Natural killer cell (primary cell): ENCODE data around the gene CGB5. TPM values are rescaled to one million over a fixed set of nuclear protein-coding genes. Genes with fewer than 3 reads are reported as not detected.

Experiments used
- ATAC-seq, 3 donors: fragments of 150-1000 bp in 2 of 3; fragments of 200-7000 bp in 1 of 3; cut with Tn5 transposase; 1 replicate in 1 of 3; 2 replicates in 2 of 3; pipeline ENCODE4 v1.10.0; 2021; ENCODE audit warnings: mild to moderate bottlenecking in 2 of 3, moderate library complexity in 2 of 3
- DNase-seq, 2 donors: peaks; one replicate each; pipeline versions ENCODE4 v3.0.0 to v3.0.0-alpha.2; 2013 to 2021; ENCODE audit warnings: mixed read lengths in 1 of 2
- H3K27ac ChIP-seq: one replicate; pipeline ENCODE4 v1.5.1; 2013; ENCODE audit warnings: mild to moderate bottlenecking, low read length
- H3K27me3 ChIP-seq: one replicate; pipeline ENCODE4 v1.6.1; 2013; ENCODE audit warnings: low read length; ENCODE audit not compliant: control insufficient read depth, insufficient read depth
- H3K36me3 ChIP-seq: one replicate; pipeline ENCODE4 v1.6.1; 2013; ENCODE audit warnings: low read length; ENCODE audit not compliant: control insufficient read depth, insufficient read depth
- H3K4me1 ChIP-seq: one replicate; pipeline ENCODE4 v1.6.1; 2013; ENCODE audit warnings: low read length; ENCODE audit not compliant: control insufficient read depth, insufficient read depth
- H3K4me3 ChIP-seq: one replicate; pipeline ENCODE4 v1.5.1; 2013; ENCODE audit warnings: low read length
- H3K9me3 ChIP-seq: one replicate; pipeline ENCODE4 v1.6.1; 2013; ENCODE audit warnings: low read length; ENCODE audit not compliant: control insufficient read depth, insufficient read depth
- H3K27ac Mint-ChIP-seq, 2 donors: one replicate each; pipeline ENCODE4 v1.8.0; 2022; ENCODE audit warnings: mild to moderate bottlenecking in 2 of 2, mixed read lengths in 2 of 2, moderate library complexity in 1 of 2
- H3K27me3 Mint-ChIP-seq, 2 donors: one replicate each; pipeline ENCODE4 v1.8.0; 2022; ENCODE audit warnings: low read depth in 2 of 2, mixed read lengths in 2 of 2
- H3K36me3 Mint-ChIP-seq: one replicate; pipeline ENCODE4 v1.8.0; 2022; ENCODE audit warnings: mixed read lengths
- H3K4me1 Mint-ChIP-seq, 2 donors: one replicate each; pipeline ENCODE4 v1.8.0; 2022; ENCODE audit warnings: mixed read lengths in 2 of 2
- H3K4me3 Mint-ChIP-seq: one replicate; pipeline ENCODE4 v1.8.0; 2022; ENCODE audit warnings: mild to moderate bottlenecking, moderate library complexity, mixed read lengths
- H3K9me3 Mint-ChIP-seq, 2 donors: one replicate each; pipeline ENCODE4 v1.8.0; 2022; ENCODE audit warnings: mixed read lengths in 2 of 2
- CTCF ChIP-seq: fragments of 200-600 bp; IDR thresholded peaks from one replicate; pipeline ENCODE4 v1.8.0; 2022; ENCODE audit warnings: antibody characterized with exemption
- WGBS: methylation state at CpG from one replicate; pipeline ENCODE4 v1.1.7; 2013; ENCODE audit warnings: missing lambda C conversion rate; ENCODE audit not compliant: insufficient coverage; 5-methylcytosine and 5-hydroxymethylcytosine counted together
- intact Hi-C: fragments of 100-400 bp; cut with micrococcal nuclease; formaldehyde crosslinking; loops from one replicate; pipeline ENCODE4 v1.14.2; 2022
- total RNA-seq, 4 donors: library from RNA; stranded (reverse); fragments of 120-200 nt in 1 of 4; gene quantifications; one replicate each; pipeline versions ENCODE4 v1.2.3 to v1.2.4, GENCODE V29; 2013 to 2022

CGB5 gene
- total RNA-seq, 3 donors from 2014 or later (not counting 1 experiment from before 2014, with no cell fraction given), result not detected

GRCh38 chr19:49081273-49081672 lies 37.6 kb downstream of the CGB5 start:
- Histone ChIP-seq H3K4me1 (peaks cover 13% of the 10 kb centered on the region), H3K27me3 (no peaks in the 10 kb centered on the region), H3K36me3 (no peaks in the 10 kb centered on the region), H3K9me3 (no peaks in the 10 kb centered on the region), H3K27ac (no peak overlapping the region), H3K4me3 (no peak overlapping the region)
- Mint-ChIP-seq H3K27ac (no peak overlapping the region), H3K4me1 (peaks cover 16 to 17% of the 10 kb centered on the region in 2 donors), H3K4me3 (no peak overlapping the region), H3K9me3 (no peaks in the 10 kb centered on the region), H3K27me3 (peaks cover 0 to 5% of the 10 kb centered on the region in 2 donors), H3K36me3 (no peaks in the 10 kb centered on the region)
- 78% methylated on average over 1 of the region's 1 CpG for WGBS
- intact Hi-C loops, result no loop called here
- no peak for TF ChIP-seq CTCF
- DNase-seq (no peak), ATAC-seq (no peak)

- H3K27me3 Mint-ChIP-seq, result peaks cover 0 to 3% of the 10 kb centered on the region in 2 donors
- no peak for ATAC-seq
Measured at GRCh38 chr19:49084206-49085019, 40.8 kb downstream of the CGB5 start.

GRCh38 chr19:49085020-49085867 lies 41.6 kb downstream of the CGB5 start, which contains the start of gene SNRNP70:
TSS of gene SNRNP70 (plus strand) at chr19:49085451. CDS start at chr19:49086415, 964 bp downstream.
- H3K4me1 Mint-ChIP-seq, result peaks cover 29 to 39% of the 10 kb centered on the region in 2 donors
- peak; percentile 91 to 96 (median 93) for ATAC-seq
- no peaks in the 10 kb centered on the region for H3K36me3 Mint-ChIP-seq
- intact Hi-C loops, result no loop called here
- no peak for TF ChIP-seq CTCF
- H3K4me3 Mint-ChIP-seq, result peak within 1 kb of the TSS; percentile 99
- Histone ChIP-seq H3K4me1 (peaks cover 24% of the 10 kb centered on the region), H3K4me3 (peak within 1 kb of the TSS; percentile 76), H3K9me3 (no peaks in the 10 kb centered on the region), H3K27ac (peak within 1 kb of the TSS; percentile 78), H3K36me3 (peaks cover 6% of the 10 kb centered on the region), H3K27me3 (no peaks in the 10 kb centered on the region)
- H3K27me3 Mint-ChIP-seq, result peaks cover 0 to 3% of the 10 kb centered on the region in 2 donors
- under 1% methylated on average over 89 of the region's 89 CpGs for WGBS
- DNase-seq, result peak; percentile 99 to 100
- peak within 1 kb of the TSS; percentile 96 for H3K27ac Mint-ChIP-seq
- no peaks in the 10 kb centered on the region for H3K9me3 Mint-ChIP-seq

More at GRCh38 chr19:49084206-49085019, 40.8 kb downstream of the CGB5 start:
- Histone ChIP-seq H3K27ac (peak overlapping the region; percentile 78), H3K9me3 (no peaks in the 10 kb centered on the region), H3K27me3 (no peaks in the 10 kb centered on the region), H3K4me1 (peaks cover 24% of the 10 kb centered on the region), H3K36me3 (peaks cover 2% of the 10 kb centered on the region), H3K4me3 (peak overlapping the region; percentile 76)
- no peak for TF ChIP-seq CTCF
- Mint-ChIP-seq H3K36me3 (no peaks in the 10 kb centered on the region), H3K4me3 (peak overlapping the region; percentile 99), H3K9me3 (no peaks in the 10 kb centered on the region), H3K4me1 (peaks cover 29 to 37% of the 10 kb centered on the region in 2 donors), H3K27ac (peak overlapping the region; percentile 96)
- intact Hi-C loops, result no loop called here
- WGBS, result 79% methylated on average over 26 of the region's 26 CpGs
- DNase-seq, result no peak
